RWPE1 (cell line): ENCODE measurements around the gene PELI3.

Source experiments
- CTCF ChIA-PET: fragments of 350-600 bp; sonication (Branson Sonifier 250); formaldehyde crosslinking; extraction: SDS; loops from one replicate; lab custom pipeline; 2021; lab: Yijun Ruan, JAX
- POLR2A ChIA-PET: fragments of 400-600 bp; formaldehyde crosslinking; extraction: SDS; loops from one replicate; lab custom pipeline; 2020; ENCODE audit warnings: antibody characterized with exemption; ENCODE audit not compliant: low non-redundant PET; lab: Yijun Ruan, JAX
- DNase-seq: peaks from one replicate; pipeline ENCODE4 v3.0.0; 2012; ENCODE audit warnings: low spot score
- H3K27ac ChIP-seq: fragments of 450-650 bp; 2 replicates; pipeline ENCODE4 v1.5.1; 2017
- TF ChIP-seq, protein P1 (sequence below): fragments of 450-650 bp; conservative IDR thresholded peaks from 2 replicates; pipeline ENCODE4 v1.5.1; 2017; ENCODE audit warnings: low read depth, mild to moderate bottlenecking

The PELI3 gene

DNA sequence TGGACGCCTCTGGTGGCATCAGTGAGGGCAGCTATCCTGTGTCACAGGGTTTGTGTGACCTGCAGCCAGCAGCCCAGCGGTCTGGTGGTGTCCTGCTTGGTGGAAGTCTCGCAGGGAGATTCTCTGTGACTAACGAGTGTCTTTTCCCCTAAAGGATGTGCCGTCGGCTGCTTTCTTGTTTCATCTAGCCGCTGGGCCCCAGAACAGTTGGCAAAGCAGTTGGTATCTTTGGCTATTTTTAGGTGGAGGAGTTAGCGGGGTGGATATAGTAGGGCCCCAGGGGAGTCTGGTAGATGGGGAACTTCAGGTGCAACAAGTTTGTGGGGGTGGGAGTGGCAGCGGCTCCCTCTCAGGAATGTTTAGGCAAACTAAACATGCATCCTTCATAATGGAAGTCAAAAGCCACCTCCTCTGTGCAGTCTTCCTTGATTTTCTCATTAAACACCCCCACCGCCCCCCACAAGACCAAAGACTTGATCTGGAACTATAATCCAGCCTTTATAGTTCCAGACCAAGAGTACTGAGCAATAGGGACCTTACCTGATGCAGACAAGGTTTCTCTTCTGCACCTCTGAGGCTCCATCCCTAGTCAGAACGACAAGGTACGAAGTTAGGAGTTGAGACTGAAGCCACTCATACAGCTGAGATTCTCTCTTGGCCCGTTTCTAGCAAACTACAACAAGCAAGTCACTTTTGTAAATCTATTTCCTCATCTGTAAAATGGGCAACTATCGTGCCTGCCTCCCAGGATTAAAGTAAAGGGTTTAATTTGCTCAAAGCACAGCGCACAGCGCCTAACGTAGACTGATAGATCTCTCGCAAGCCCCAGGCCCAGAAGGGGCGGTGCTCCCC lies 1.1 kb upstream of the PELI3 start:
- peak overlapping the region; percentile 71; the same call in 1 of the 2 replicates for H3K27ac ChIP-seq
- no peak for DNase-seq

DNA sequence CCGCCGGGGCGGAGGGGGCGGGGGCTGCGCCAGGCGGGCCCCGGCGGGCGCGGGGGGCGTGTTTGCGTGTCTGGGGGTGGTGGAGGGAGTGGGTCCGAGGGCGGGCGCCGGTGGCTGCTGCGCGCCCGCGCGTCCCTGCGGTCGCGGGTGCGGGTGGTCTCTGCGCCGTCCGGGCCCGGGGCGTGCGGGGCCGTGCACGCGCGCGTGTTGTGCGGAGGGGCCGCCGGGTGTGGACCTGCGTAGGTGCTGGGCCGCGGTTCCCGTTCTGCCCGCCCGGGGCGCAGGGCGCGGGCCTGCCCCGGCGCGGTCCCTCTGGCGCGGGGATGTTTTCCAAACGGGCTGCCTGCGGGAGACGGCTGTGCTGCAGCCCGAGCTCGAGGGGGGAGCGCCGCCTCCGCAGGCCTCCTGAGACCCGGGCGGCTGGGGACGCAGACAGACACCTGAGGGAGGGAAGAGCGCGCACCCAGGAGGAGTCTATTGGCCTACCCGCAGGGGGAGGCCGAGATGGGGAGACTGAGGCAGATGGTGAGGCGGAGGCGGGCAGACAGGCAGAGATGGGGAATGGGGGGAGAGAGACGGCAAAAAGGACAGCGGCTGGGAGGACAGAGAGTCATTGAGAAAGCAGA lies 442 bp downstream of the PELI3 start:
- TF ChIP-seq, protein P1, sequence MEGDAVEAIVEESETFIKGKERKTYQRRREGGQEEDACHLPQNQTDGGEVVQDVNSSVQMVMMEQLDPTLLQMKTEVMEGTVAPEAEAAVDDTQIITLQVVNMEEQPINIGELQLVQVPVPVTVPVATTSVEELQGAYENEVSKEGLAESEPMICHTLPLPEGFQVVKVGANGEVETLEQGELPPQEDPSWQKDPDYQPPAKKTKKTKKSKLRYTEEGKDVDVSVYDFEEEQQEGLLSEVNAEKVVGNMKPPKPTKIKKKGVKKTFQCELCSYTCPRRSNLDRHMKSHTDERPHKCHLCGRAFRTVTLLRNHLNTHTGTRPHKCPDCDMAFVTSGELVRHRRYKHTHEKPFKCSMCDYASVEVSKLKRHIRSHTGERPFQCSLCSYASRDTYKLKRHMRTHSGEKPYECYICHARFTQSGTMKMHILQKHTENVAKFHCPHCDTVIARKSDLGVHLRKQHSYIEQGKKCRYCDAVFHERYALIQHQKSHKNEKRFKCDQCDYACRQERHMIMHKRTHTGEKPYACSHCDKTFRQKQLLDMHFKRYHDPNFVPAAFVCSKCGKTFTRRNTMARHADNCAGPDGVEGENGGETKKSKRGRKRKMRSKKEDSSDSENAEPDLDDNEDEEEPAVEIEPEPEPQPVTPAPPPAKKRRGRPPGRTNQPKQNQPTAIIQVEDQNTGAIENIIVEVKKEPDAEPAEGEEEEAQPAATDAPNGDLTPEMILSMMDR = peak; percentile 37
- ChIA-PET POLR2A (interaction anchor here (0.9 kb wide), 1 partner anchor 13 kb away, joined by 6 read pairs; the partner anchor contains the start of gene DPP3), CTCF (interaction anchor here (0.7 to 1.0 kb wide), 3 partner anchors 9 to 28 kb away, joined by 3 to 5 read pairs (median 3); no protein-coding TSS in a partner anchor)
- DNase-seq = peak; percentile 50
- H3K27ac ChIP-seq = peak overlapping the region; percentile 71

More for the DNA sequence above, 1.1 kb upstream of the PELI3 start:
- CTCF ChIA-PET = interaction anchor here (0.5 kb wide), 1 partner anchor 11 kb away, joined by 3 read pairs; no protein-coding TSS in a partner anchor
- POLR2A ChIA-PET = interaction anchor here (0.5 to 0.7 kb wide), 2 partner anchors 146 to 153 kb away, joined by 3 to 6 read pairs; no protein-coding TSS in a partner anchor
- TF ChIP-seq, protein P1 = no peak

DNA sequence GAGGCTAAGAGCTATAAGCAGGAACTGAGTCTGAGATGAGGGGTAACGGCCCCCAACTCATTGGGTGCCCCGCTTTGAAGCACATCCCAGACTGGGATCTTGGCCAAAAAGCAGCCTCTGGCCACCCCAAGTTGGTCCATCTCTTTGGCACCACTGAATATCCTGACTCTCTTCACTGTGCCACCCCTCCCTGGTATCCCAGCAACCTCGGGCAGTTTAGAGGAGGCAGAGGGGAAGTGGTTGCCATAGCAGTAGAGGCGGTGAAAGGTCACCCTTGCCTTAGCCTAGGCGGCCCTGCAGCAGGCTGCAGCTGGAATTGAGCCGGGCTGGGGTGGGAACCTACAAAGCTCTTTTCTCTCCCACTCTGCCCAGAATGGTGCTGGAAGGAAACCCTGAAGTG lies 1.1 kb downstream of the PELI3 start:
- TF ChIP-seq, protein P1 = no peak
- ChIA-PET POLR2A (no interaction called here), CTCF (interaction anchor here (0.7 to 1.7 kb wide), 5 partner anchors 8 to 50 kb away, joined by 3 to 6 read pairs (median 4); no protein-coding TSS in a partner anchor)
- H3K27ac ChIP-seq = peak overlapping the region; percentile 71
- DNase-seq = no peak

DNA sequence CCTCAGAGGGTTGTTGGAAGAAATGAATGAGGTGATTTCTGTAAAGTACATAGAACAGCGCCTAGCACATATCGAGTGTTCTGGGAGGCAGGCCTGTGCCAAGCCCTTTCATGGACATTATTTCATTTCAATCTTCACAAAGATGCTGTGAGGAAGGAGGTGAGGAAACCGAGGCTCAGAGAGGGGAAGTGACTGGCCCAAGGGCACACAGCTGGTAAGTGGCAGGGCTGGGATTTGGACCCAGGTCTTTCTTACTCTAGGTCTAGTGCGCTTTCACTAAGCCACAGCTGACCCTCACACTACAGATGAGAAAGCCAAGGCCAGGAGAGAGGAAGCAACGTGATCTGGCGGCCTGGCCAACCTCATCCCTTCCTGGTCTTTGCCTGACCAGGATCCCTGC lies 2.0 kb downstream of the PELI3 start:
- POLR2A ChIA-PET = no interaction called here
- TF ChIP-seq, protein P1 = no peak
- CTCF ChIA-PET = interaction anchor here (0.6 to 1.7 kb wide), 4 partner anchors 10 to 871 kb away, joined by 3 to 6 read pairs (median 4); no protein-coding TSS in a partner anchor
- H3K27ac ChIP-seq = no peak overlapping the region
- DNase-seq = no peak

DNA sequence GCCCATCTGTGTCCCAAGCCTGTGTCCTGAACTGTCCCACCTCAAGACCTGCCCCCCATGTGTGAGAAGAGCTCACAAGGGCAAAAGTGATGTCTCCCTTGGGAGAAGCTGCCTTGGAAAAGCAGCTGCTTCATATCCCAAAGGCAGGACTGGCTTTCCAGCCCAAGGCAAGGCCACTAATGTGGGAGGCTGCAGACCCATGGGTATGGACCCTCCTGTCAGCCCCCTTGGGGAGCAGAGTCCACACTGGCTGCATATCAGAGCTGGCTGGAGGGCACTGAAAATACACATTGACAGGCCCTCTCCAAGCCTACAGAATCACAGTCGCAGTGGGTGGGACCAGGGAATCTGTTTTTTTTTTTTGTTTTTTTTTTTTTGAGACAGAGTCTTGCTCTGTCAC lies 2.7 kb downstream of the PELI3 start:
- DNase-seq = no peak
- TF ChIP-seq, protein P1 = no peak
- POLR2A ChIA-PET = no interaction called here
- no peak overlapping the region for H3K27ac ChIP-seq
- CTCF ChIA-PET = interaction anchor here (1.4 to 1.7 kb wide), 2 partner anchors 10 to 51 kb away, joined by 3 to 6 read pairs; no protein-coding TSS in a partner anchor

DNA sequence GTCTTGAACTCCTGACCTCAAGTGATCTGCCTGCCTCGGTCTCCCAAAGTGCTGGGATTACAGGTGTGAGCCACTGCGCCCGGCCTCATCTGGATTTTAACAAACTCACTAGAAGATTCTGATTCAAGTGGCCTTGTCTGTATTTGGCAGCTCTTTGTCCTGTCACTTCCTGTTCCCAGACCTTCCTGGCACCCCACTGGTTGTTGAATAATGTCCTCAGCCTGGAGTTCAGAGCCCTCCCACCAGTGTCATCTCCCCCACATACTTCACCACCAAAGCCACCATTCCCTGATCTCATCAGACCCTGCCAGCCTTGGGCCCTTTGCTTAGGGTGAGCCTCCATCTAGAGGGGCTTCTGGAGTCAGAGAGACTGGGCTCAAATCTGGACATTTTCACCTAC lies 3.3 kb downstream of the PELI3 start:
- no peak for DNase-seq
- CTCF ChIA-PET = interaction anchor here (1.4 kb wide), 1 partner anchor 9 kb away, joined by 3 read pairs; no protein-coding TSS in a partner anchor
- H3K27ac ChIP-seq = no peak overlapping the region
- POLR2A ChIA-PET = no interaction called here
- TF ChIP-seq, protein P1 = no peak
